OCI-LY7 (cell line): ENCODE results near the gene BCAS4. TPM values are rescaled to one million over a fixed set of nuclear protein-coding genes. Genes with fewer than 3 reads are reported as not detected.

Source experiments
- BruUV-seq: library from RNA; stranded (reverse); fragments of 400-500 nt; replicated peaks from 2 replicates; lab custom pipeline; 2021; lab: Mats Ljungman, UMichigan
- CTCF ChIA-PET: fragments of 300-600 bp; sonication (Branson Sonifier 250); formaldehyde crosslinking; loops from one replicate; lab custom pipeline; 2022; ENCODE audit warnings: antibody characterized with exemption; ENCODE audit not compliant: unreplicated experiment; lab: Charles Lee
- POLR2A ChIA-PET: fragments of 300-600 bp; sonication (Branson Sonifier 250); formaldehyde crosslinking; loops from one replicate; lab custom pipeline; 2022; ENCODE audit warnings: antibody characterized with exemption; lab: Charles Lee
- DNase-seq: peaks from one replicate; pipeline ENCODE4 v3.0.0-alpha.2; 2015; ENCODE audit warnings: low spot score
- H2AFZ ChIP-seq: fragments of 200-600 bp; sonication (generic), shearing (Covaris generic); 2 replicates; pipeline ENCODE4 v1.6.1; 2014; ENCODE audit warnings: mild to moderate bottlenecking, antibody characterized with exemption, low read length, moderate library complexity
- H3K27ac ChIP-seq: fragments of 200-600 bp; sonication (generic); 2 replicates; pipeline ENCODE4 v1.5.1; 2014; ENCODE audit warnings: mixed run types, low read depth, mild to moderate bottlenecking, moderate library complexity, low read length, inconsistent platforms; ENCODE audit not compliant: poor library complexity, severe bottlenecking
- H3K36me3 ChIP-seq: fragments of 200-600 bp; sonication (generic); 2 replicates; pipeline ENCODE4 v1.6.1; 2014; ENCODE audit warnings: mild to moderate bottlenecking, antibody characterized with exemption, low read length, moderate library complexity, mixed read lengths; ENCODE audit not compliant: insufficient read depth
- H3K4me1 ChIP-seq: fragments of 200-600 bp; sonication (generic); 2 replicates; pipeline ENCODE4 v1.5.1; 2014; ENCODE audit warnings: mild to moderate bottlenecking, low read length; ENCODE audit not compliant: insufficient read depth, poor library complexity, severe bottlenecking
- H3K4me2 ChIP-seq: fragments of 200-600 bp; sonication (generic); 2 replicates; pipeline ENCODE4 v1.6.1; 2014; ENCODE audit warnings: mild to moderate bottlenecking, low read length
- H3K4me3 ChIP-seq: fragments of 200-600 bp; sonication (generic); 2 replicates; pipeline ENCODE4 v1.5.1; 2014; ENCODE audit warnings: mild to moderate bottlenecking, low read depth, low read length; ENCODE audit not compliant: poor library complexity, severe bottlenecking
- H3K79me2 ChIP-seq: fragments of 200-600 bp; sonication (generic); 2 replicates; pipeline ENCODE4 v1.6.1; 2016; ENCODE audit warnings: low read depth, mild to moderate bottlenecking, low read length, moderate library complexity, mixed read lengths; ENCODE audit not compliant: insufficient read depth
- H3K9me2 ChIP-seq: fragments of 200-600 bp; sonication (generic); 2 replicates; pipeline ENCODE4 v1.6.1; 2016; ENCODE audit warnings: mild to moderate bottlenecking, low read length, mixed read lengths; ENCODE audit not compliant: insufficient read depth
- H3K9me3 ChIP-seq: fragments of 200-600 bp; sonication (generic); 2 replicates; pipeline ENCODE4 v1.6.1; 2014; ENCODE audit warnings: mild to moderate bottlenecking, mixed run types, low read length, mixed read lengths
- H4K20me1 ChIP-seq: fragments of 200-600 bp; sonication (generic); 2 replicates; pipeline ENCODE4 v1.6.1; 2014; ENCODE audit warnings: mild to moderate bottlenecking, antibody characterized with exemption, low read length, moderate library complexity, mixed read lengths; ENCODE audit not compliant: insufficient read depth
- CTCF ChIP-seq: fragments of 200-600 bp; sonication (generic); conservative IDR thresholded peaks from 2 replicates; pipeline ENCODE4 v1.5.1; 2014; ENCODE audit warnings: mild to moderate bottlenecking, antibody characterized with exemption, low read length, moderate library complexity, mixed read lengths
- EZH2phosphoT487 ChIP-seq: fragments of 200-600 bp; sonication (generic); IDR thresholded peaks from 2 replicates; pipeline ENCODE4 v1.6.1; 2018; ENCODE audit warnings: low read depth, borderline replicate concordance, mild to moderate bottlenecking, mixed run types, antibody characterized with exemption, low read length, moderate library complexity, mixed read lengths
- intact Hi-C: fragments of 100-400 bp; cut with micrococcal nuclease; formaldehyde crosslinking; loops from one replicate; pipeline ENCODE4 v1.10.0; 2022; ENCODE audit not compliant: unreplicated experiment
- total RNA-seq, 2 experiments: library from RNA; depleted of rRNA in 1 of 2; stranded (reverse); fragments of >200 nt in 1 of 2; shearing (Covaris generic) in 1 of 2; gene quantifications; 2 replicates each; pipeline ENCODE4 v1.2.3, GENCODE V29; 2014 to 2022

Gene BCAS4
- total RNA-seq, 2 experiments from 2014 or later: 173 to 181 TPM

DNA sequence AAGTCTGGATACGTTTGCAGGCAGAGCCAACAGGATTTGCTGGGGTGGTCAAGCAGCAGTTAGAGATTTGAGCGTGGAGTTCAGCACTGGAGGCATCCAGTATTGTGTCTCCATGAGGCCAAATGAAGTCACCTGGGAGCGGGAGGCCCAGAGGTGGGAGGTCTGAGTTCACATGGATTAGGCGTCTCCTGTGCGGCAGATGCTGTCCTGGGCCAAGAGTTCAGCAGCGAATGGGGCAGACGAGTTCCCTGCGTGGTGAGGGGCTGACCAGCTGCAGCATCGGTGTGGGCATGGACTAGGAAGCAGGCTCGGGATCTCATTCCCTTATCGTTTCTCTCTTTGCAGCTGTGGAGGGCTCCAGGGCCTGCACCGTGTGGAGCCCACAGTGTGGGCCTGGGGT, 66.2 kb downstream of the BCAS4 start:
- H3K27ac ChIP-seq: peak overlapping the region; percentile 70
- ChIA-PET POLR2A (interaction anchor here (0.7 to 0.9 kb wide), 2 partner anchors 21 to 74 kb away, joined by 7 read pairs; no protein-coding TSS in a partner anchor), CTCF (no interaction called here)
- intact Hi-C loops: no loop called here
- peaks cover 40% of the 10 kb centered on the region for H3K4me1 ChIP-seq
- no peak overlapping the region for H3K4me3 ChIP-seq
- no peaks in the 10 kb centered on the region; the same call in none of the 2 replicates for H3K79me2 ChIP-seq
- H2AFZ ChIP-seq: no peak overlapping the region
- H3K36me3 ChIP-seq: peaks cover 74% of the 10 kb centered on the region
- TF ChIP-seq CTCF (no peak), EZH2phosphoT487 (no peak)
- H4K20me1 ChIP-seq: no peaks in the 10 kb centered on the region
- no peaks in the 10 kb centered on the region for H3K9me2 ChIP-seq
- no peak for DNase-seq
- BruUV-seq: no TSS peak
- peak overlapping the region; percentile 41; the same call in 1 of the 2 replicates for H3K4me2 ChIP-seq
- no peaks in the 10 kb centered on the region for H3K9me3 ChIP-seq

GRCh38 chr20:50862546-50862945, 67.7 kb downstream of the BCAS4 start:
- no TSS peak for BruUV-seq
- DNase-seq: no peak
- POLR2A ChIA-PET: interaction anchor here (0.6 to 1.7 kb wide), 6 partner anchors 8 to 1218 kb away, joined by 3 to 6 read pairs (median 4); no protein-coding TSS in a partner anchor
- H3K27ac ChIP-seq: peak overlapping the region; percentile 14
- H3K9me2 ChIP-seq: no peaks in the 10 kb centered on the region
- no peak overlapping the region for H2AFZ ChIP-seq
- H3K36me3 ChIP-seq: peaks cover 76% of the 10 kb centered on the region
- intact Hi-C loops: no loop called here
- H3K9me3 ChIP-seq: no peaks in the 10 kb centered on the region
- no peaks in the 10 kb centered on the region for H4K20me1 ChIP-seq
- no peaks in the 10 kb centered on the region; the same call in none of the 2 replicates for H3K79me2 ChIP-seq
- TF ChIP-seq EZH2phosphoT487 (no peak), CTCF (no peak)
- CTCF ChIA-PET: no interaction called here
- no peak overlapping the region for H3K4me3 ChIP-seq
- peaks cover 40% of the 10 kb centered on the region for H3K4me1 ChIP-seq
- no peak overlapping the region for H3K4me2 ChIP-seq

DNA sequence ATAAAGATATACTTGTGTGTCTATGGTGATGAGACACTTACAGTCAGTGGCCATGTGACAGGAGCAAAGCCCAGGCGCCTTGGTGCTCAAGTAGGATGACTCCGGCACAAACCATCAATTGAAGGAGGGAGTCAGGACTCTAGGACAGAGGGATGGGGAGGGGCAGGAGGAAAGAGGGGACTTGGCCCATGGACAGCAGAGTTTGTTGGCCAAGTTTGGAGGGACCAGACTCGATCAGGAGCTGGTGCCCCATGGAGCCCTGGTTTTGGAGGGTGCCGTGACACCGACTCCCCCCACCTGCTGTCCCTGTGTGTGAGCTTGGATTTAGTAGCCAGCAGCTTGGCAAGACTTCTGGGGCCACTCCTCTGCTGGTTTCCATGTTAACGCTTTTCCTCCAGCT, 70.3 kb downstream of the BCAS4 start:
- no peak overlapping the region for H3K4me3 ChIP-seq
- no peaks in the 10 kb centered on the region; the same call in 1 of the 2 replicates for H3K79me2 ChIP-seq
- H3K4me1 ChIP-seq: peaks cover 15% of the 10 kb centered on the region
- POLR2A ChIA-PET: no interaction called here
- no peak for TF ChIP-seq EZH2phosphoT487
- TF ChIP-seq CTCF: no peak
- no peaks in the 10 kb centered on the region for H3K9me3 ChIP-seq
- CTCF ChIA-PET: no interaction called here
- no peaks in the 10 kb centered on the region for H3K9me2 ChIP-seq
- H3K36me3 ChIP-seq: peaks cover 80% of the 10 kb centered on the region
- H3K4me2 ChIP-seq: no peak overlapping the region
- H2AFZ ChIP-seq: no peak overlapping the region
- BruUV-seq: no TSS peak
- no peak overlapping the region for H3K27ac ChIP-seq
- H4K20me1 ChIP-seq: no peaks in the 10 kb centered on the region
- DNase-seq: no peak
- intact Hi-C loops: no loop called here
